Measurements from ENCODE around the gene RNU4-1.
"Not testable (repeated sequence)": the region's sequence is repeated elsewhere in the genome, so short reads cannot be mapped to it uniquely, and the experiment has no call there.

Gene RNU4-1

GRCh38 chr12:120257041-120257821, 35.8 kb downstream of the RNU4-1 start:
- DNase-seq: peak; percentile 97

- no peak for DNase-seq
Measured at GRCh38 chr12:120254809-120255208, 38.2 kb downstream of the RNU4-1 start.

GRCh38 chr12:120253313-120253712, 39.7 kb downstream of the RNU4-1 start:
- DNase-seq: not testable (repeated sequence)

GRCh38 chr12:120252071-120252906, 40.7 kb downstream of the RNU4-1 start:
- no peak for DNase-seq

- not testable (repeated sequence) for DNase-seq
Measured at GRCh38 chr12:120251364-120252070, 41.5 kb downstream of the RNU4-1 start.

- DNase-seq: no peak
Measured at GRCh38 chr12:120249875-120250795, 42.9 kb downstream of the RNU4-1 start.

GRCh38 chr12:120249266-120249874, 43.7 kb downstream of the RNU4-1 start:
- DNase-seq: no peak

- peak; percentile 80 for DNase-seq
Measured at GRCh38 chr12:120247621-120248030, 45.4 kb downstream of the RNU4-1 start.

- no peak for DNase-seq
Measured at GRCh38 chr12:120247183-120247582, 45.9 kb downstream of the RNU4-1 start.

- not testable (repeated sequence) for DNase-seq
Measured at GRCh38 chr12:120246705-120247104, 46.3 kb downstream of the RNU4-1 start.

All from fibroblast of skin of right biceps (primary cell).